Liver (tissue), 9 donors: ENCODE results near the gene GPR62. TPM values are rescaled to one million over a fixed set of nuclear protein-coding genes. Genes with fewer than 3 reads are reported as not detected.
A peak's percentile ranks its signal among the peaks of the same experiment; 100 is the strongest.

Source experiments
- DNase-seq: peaks from one replicate; pipeline ENCODE4 v3.0.0-alpha.2; 2017; ENCODE audit warnings: low spot score
- H3K27ac ChIP-seq, 2 donors: one replicate each; pipeline ENCODE4 v1.7.0; 2013; ENCODE audit warnings: inconsistent platforms in 2 of 2, low read length in 2 of 2, control low read depth in 1 of 2, low read depth in 1 of 2, mild to moderate bottlenecking in 1 of 2
- H3K27me3 ChIP-seq, 4 donors: one replicate each; pipeline versions ENCODE4 v1.6.1 to v1.7.0; 2013; ENCODE audit warnings: low read length in 3 of 4, inconsistent platforms in 1 of 4, mild to moderate bottlenecking in 1 of 4, moderate library complexity in 1 of 4; ENCODE audit not compliant: control insufficient read depth in 4 of 4, insufficient read depth in 4 of 4
- H3K36me3 ChIP-seq, 4 donors: one replicate each; pipeline versions ENCODE4 v1.6.1 to v1.7.0; 2013; ENCODE audit warnings: low read length in 3 of 4, mild to moderate bottlenecking in 3 of 4, low read depth in 1 of 4, moderate library complexity in 1 of 4; ENCODE audit not compliant: control insufficient read depth in 4 of 4, insufficient read depth in 3 of 4
- H3K4me1 ChIP-seq, 4 donors: one replicate each; pipeline versions ENCODE4 v1.6.1 to v1.7.0; 2013; ENCODE audit warnings: low read length in 3 of 4, mild to moderate bottlenecking in 3 of 4, moderate library complexity in 1 of 4; ENCODE audit not compliant: control insufficient read depth in 4 of 4, insufficient read depth in 4 of 4
- H3K4me3 ChIP-seq, 3 donors: one replicate each; pipeline versions ENCODE4 v1.6.1 to v1.7.0; 2013; ENCODE audit warnings: low read length in 3 of 3, control low read depth in 1 of 3, low read depth in 1 of 3, mild to moderate bottlenecking in 1 of 3
- H3K9ac ChIP-seq, 2 donors: one replicate each; pipeline ENCODE4 v1.7.0; 2013; ENCODE audit warnings: low read length in 2 of 2, mild to moderate bottlenecking in 2 of 2, moderate library complexity in 2 of 2, control low read depth in 1 of 2, low read depth in 1 of 2
- H3K9me3 ChIP-seq, 4 donors: one replicate each; pipeline versions ENCODE4 v1.6.1 to v1.7.0; 2013; ENCODE audit warnings: low read length in 3 of 4; ENCODE audit not compliant: control insufficient read depth in 4 of 4
- CTCF ChIP-seq: fragments of 150-350 bp; IDR thresholded peaks from 2 replicates; pipeline ENCODE4 v1.5.1; 2017; ENCODE audit warnings: improper control_type of control experiment, low read depth, low read length; ENCODE audit not compliant: missing input control
- EGR1 ChIP-seq, 2 donors: IDR thresholded peaks; 2 replicates each; pipeline ENCODE4 v1.6.1; 2016 to 2018; ENCODE audit warnings: antibody characterized with exemption in 2 of 2, low read depth in 2 of 2
- FOXA1 ChIP-seq: IDR thresholded peaks from 2 replicates; pipeline ENCODE4 v1.6.1; 2016; ENCODE audit warnings: antibody characterized with exemption
- FOXA2 ChIP-seq: IDR thresholded peaks from 2 replicates; pipeline ENCODE4 v1.6.1; 2016; ENCODE audit warnings: antibody characterized with exemption
- GABPA ChIP-seq, 2 donors: IDR thresholded peaks in 1 of 2; conservative IDR thresholded peaks in 1 of 2; 2 replicates each; pipeline ENCODE4 v1.6.1; 2016; ENCODE audit warnings: antibody characterized with exemption in 2 of 2, mild to moderate bottlenecking in 1 of 2, moderate library complexity in 1 of 2
- HNF4A ChIP-seq, 2 donors: conservative IDR thresholded peaks; 2 replicates each; pipeline ENCODE4 v1.6.1; 2016; ENCODE audit warnings: antibody characterized with exemption in 2 of 2, mild to moderate bottlenecking in 2 of 2
- HNF4G ChIP-seq: IDR thresholded peaks from 2 replicates; pipeline ENCODE4 v1.6.1; 2016; ENCODE audit warnings: antibody characterized with exemption
- JUND ChIP-seq, 2 donors: IDR thresholded peaks; 2 replicates each; pipeline ENCODE4 v1.6.1; 2016; ENCODE audit warnings: antibody characterized with exemption in 2 of 2
- MAX ChIP-seq: IDR thresholded peaks from 2 replicates; pipeline ENCODE4 v1.6.1; 2016; ENCODE audit warnings: antibody characterized with exemption
- NR2F2 ChIP-seq: IDR thresholded peaks from 2 replicates; pipeline ENCODE4 v1.6.1; 2016; ENCODE audit warnings: antibody characterized with exemption
- REST ChIP-seq: IDR thresholded peaks from 2 replicates; pipeline ENCODE4 v1.6.1; 2016; ENCODE audit warnings: antibody characterized with exemption, mild to moderate bottlenecking
- RXRA ChIP-seq, 2 donors: IDR thresholded peaks; 2 replicates each; pipeline ENCODE4 v1.6.1; 2017 to 2018; ENCODE audit warnings: antibody characterized with exemption in 2 of 2, mild to moderate bottlenecking in 1 of 2
- SP1 ChIP-seq: IDR thresholded peaks from 2 replicates; pipeline ENCODE4 v1.6.1; 2018; ENCODE audit warnings: antibody characterized with exemption, mild to moderate bottlenecking
- YY1 ChIP-seq: IDR thresholded peaks from 2 replicates; pipeline ENCODE4 v1.6.1; 2016; ENCODE audit warnings: antibody characterized with exemption, mild to moderate bottlenecking
- WGBS: extraction: QIAGEN DNeasy Blood & Tissue Kit; methylation state at CpG from one replicate; pipeline ENCODE4 v1.1.7; 2013; 5-methylcytosine and 5-hydroxymethylcytosine counted together
- polyA plus RNA-seq, 2 donors: library from polyadenylated mRNA; stranded (reverse) in 1 of 2; unstranded in 1 of 2; fragments of 200-250 nt in 1 of 2; fragments of >200 nt in 1 of 2; fragmentation: Nextera tagmentation in 1 of 2; extraction: Ambion mirVana in 1 of 2; gene quantifications; one replicate each; pipeline versions ENCODE4 v1.2.1 to v1.2.3, GENCODE V29; 2013 to 2015
- total RNA-seq, 2 donors: library from RNA; depleted of rRNA; stranded (reverse); fragments of >200 nt; gene quantifications; one replicate each; pipeline ENCODE4 v1.2.3, GENCODE V29; 2014
- TF ChIP-seq, protein P1 (sequence below): IDR thresholded peaks from 2 replicates; pipeline ENCODE4 v1.6.1; 2016; ENCODE audit warnings: antibody characterized with exemption
- donor health status: healthy.
- donor health status: healthy.
- donor health status: healthy.
- donor health status: healthy.
- donor health status: healthy.

GPR62 gene
- total and polyA plus RNA-seq, 4 donors = 0.07 to 0.08 TPM; not detected in 2

- Histone ChIP-seq H3K27ac (no peak overlapping the region), H3K36me3 (peaks cover 18 to 51% (median 34%) of the 10 kb centered on the region in 4 donors), H3K27me3 (no peaks in the 10 kb centered on the region), H3K9ac (no peak overlapping the region), H3K9me3 (no peaks in the 10 kb centered on the region), H3K4me3 (no peak overlapping the region), H3K4me1 (peaks cover 5 to 25% (median 17%) of the 10 kb centered on the region in 4 donors)
- WGBS = 92% methylated on average over 13 of the region's 13 CpGs
- DNase-seq = no peak
- TF ChIP-seq REST = no peak
Measured at GRCh38 chr3:51937611-51938450, 17.4 kb upstream of the GPR62 start.

DNA sequence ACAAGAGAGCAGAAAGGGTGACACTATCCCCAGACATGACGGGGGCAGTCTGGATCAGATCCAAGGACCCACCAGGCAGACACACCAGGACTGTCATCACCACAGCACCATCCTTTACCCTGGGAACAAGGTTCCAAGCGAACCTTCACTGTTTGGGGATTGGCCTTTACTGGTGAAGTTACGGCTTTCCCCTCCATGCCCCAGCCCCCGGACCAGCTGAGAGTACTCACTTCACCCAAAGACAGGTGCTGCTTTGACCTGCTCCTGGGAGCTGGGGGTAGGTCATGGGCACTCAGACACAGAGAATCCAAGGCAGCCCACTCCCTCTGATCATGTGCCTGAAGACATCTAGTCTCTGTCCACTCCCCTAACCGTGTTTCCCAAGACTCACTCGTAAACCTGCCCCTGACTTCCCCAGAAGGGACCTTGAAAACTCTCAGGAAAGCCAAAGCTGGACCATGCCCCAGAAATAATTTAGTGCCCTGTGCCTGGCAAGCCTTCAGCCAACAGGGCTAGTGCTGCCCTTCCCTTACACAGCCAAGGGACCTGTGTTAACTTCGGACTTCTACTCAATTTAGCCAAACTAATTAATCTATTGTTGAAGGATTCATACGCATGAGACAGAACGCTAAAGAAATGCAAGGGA is 16.3 kb upstream of the GPR62 start:
- 93% methylated on average over 9 of the region's 9 CpGs for WGBS
- TF ChIP-seq JUND (IDR thresholded peaks at IDR 0.05) (no peak), FOXA1 (no peak), HNF4G (no peak), GABPA (IDR thresholded peaks at IDR 0.05 in 1 of 2, conservative IDR thresholded peaks at IDR 0.05 in 1 of 2) (no peak), FOXA2 (no peak), RXRA (IDR thresholded peaks at IDR 0.05) (no peak), HNF4A (conservative IDR thresholded peaks at IDR 0.05) (no peak)
- Histone ChIP-seq H3K9ac (no peak overlapping the region), H3K4me1 (peaks cover 10 to 31% (median 23%) of the 10 kb centered on the region in 4 donors), H3K36me3 (peaks cover 16 to 41% (median 28%) of the 10 kb centered on the region in 4 donors), H3K27ac (no peak overlapping the region), H3K9me3 (no peaks in the 10 kb centered on the region), H3K27me3 (no peaks in the 10 kb centered on the region), H3K4me3 (no peak overlapping the region)
- no peak for DNase-seq

DNA sequence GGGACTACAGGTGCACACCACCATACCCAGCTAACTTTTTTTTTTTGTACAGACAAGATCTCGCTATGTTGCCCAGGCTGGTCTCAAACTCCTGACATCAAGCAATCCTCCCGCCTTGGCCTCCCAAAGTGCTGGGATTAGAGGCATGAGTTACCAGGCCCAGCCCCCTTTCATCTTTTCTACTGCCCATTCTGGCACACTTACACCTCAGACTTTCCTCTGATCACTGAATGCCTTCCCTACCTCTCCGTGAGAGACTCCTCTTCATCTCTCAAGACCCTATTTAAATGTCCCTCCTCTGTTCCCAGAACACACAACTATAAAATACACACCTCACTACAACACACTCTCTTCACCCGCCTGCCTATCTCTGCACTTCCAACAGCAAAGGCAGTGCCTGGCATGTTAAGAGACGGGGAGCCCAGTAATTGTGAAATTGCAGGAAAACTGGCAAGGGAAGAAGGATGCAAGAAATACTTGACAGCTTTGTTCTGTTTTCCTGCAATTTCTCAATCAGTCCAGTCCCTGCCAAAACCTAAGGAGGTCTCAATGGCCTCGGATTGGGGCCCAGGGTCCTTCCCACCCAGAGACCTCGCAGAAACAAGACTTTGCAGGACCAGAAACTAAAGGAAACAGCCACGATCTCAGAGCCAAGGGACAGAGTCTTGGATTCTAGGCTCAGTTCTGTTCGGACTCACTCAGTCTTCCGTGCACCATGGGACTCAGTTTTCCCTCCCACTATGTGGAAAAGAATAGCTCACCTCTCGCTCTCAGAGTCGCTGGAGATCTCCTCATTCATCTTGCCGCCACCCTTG is 14.3 kb upstream of the GPR62 start:
- WGBS = 33% methylated on average over 13 of the region's 13 CpGs
- Histone ChIP-seq H3K4me3 (peak overlapping the region; percentile 79 to 94 (median 81)), H3K9me3 (no peaks in the 10 kb centered on the region), H3K27me3 (no peaks in the 10 kb centered on the region), H3K4me1 (peaks cover 10 to 31% (median 23%) of the 10 kb centered on the region in 4 donors), H3K9ac (peak overlapping the region; percentile 38 to 70), H3K36me3 (peaks cover 4 to 30% (median 15%) of the 10 kb centered on the region in 4 donors), H3K27ac (no peak overlapping the region)
- peak; percentile 25 for DNase-seq
- TF ChIP-seq MAX (no peak), YY1 (no peak), NR2F2 (no peak), EGR1 (IDR thresholded peaks at IDR 0.05; ENCODE audit: low read depth in 2 of 2) (no peak), CTCF (no peak), FOXA1 (no peak), FOXA2 (no peak), REST (no peak), SP1 (no peak), RXRA (IDR thresholded peaks at IDR 0.05) (no peak)
- TF ChIP-seq, protein P1, sequence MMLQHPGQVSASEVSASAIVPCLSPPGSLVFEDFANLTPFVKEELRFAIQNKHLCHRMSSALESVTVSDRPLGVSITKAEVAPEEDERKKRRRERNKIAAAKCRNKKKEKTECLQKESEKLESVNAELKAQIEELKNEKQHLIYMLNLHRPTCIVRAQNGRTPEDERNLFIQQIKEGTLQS = no peak
